ENCODE data around the gene WDFY3. TPM values are rescaled to one million over a fixed set of nuclear protein-coding genes. Genes with fewer than 3 reads are reported as not detected.

The WDFY3 gene
- total RNA-seq, 3 donors from 2014 or later = 119 to 156 (median 125) TPM

- Histone ChIP-seq H3K4me3 (no peak overlapping the region), H3K27ac (no peak overlapping the region), H3K36me3 (no peaks in the 10 kb centered on the region), H3K9me3 (no peaks in the 10 kb centered on the region), H3K4me1 (peaks cover 0 to 11% of the 10 kb centered on the region in 2 donors), H3K27me3 (no peaks in the 10 kb centered on the region)
- TF ChIP-seq POLR2A (IDR thresholded peaks at IDR 0.05) = no peak
- no peak for TF ChIP-seq CTCF (IDR thresholded peaks at IDR 0.05)
- TF ChIP-seq POLR2AphosphoS5 (IDR thresholded peaks at IDR 0.05) = no peak
- DNase-seq (ENCODE audit: low spot score in 2 of 2) = no peak
- intact Hi-C loops (cut with DNase I; ENCODE audit: low total_unique reads) = no loop called here
Observed at GRCh38 chr4:84917869-84918600, 48.5 kb downstream of the WDFY3 start.

- Histone ChIP-seq H3K27me3 (no peaks in the 10 kb centered on the region), H3K4me1 (peaks cover 0 to 11% of the 10 kb centered on the region in 2 donors), H3K9me3 (no peaks in the 10 kb centered on the region), H3K4me3 (no peak overlapping the region), H3K27ac (no peak overlapping the region), H3K36me3 (no peaks in the 10 kb centered on the region)
- no peak for TF ChIP-seq POLR2AphosphoS5 (IDR thresholded peaks at IDR 0.05)
- no peak for TF ChIP-seq POLR2A (IDR thresholded peaks at IDR 0.05)
- TF ChIP-seq CTCF (IDR thresholded peaks at IDR 0.05) = no peak
- no peak for DNase-seq (ENCODE audit: low spot score in 2 of 2)
- intact Hi-C loops (cut with DNase I; ENCODE audit: low total_unique reads) = no loop called here
Observed at GRCh38 chr4:84917086-84917821, 49.2 kb downstream of the WDFY3 start.

- no peaks in the 10 kb centered on the region for H3K36me3 ChIP-seq
- no peaks in the 10 kb centered on the region for H3K9me3 ChIP-seq
- intact Hi-C loops (cut with DNase I; ENCODE audit: low total_unique reads) = no loop called here
- no peak for DNase-seq (ENCODE audit: low spot score in 2 of 2)
- H3K27me3 ChIP-seq = no peaks in the 10 kb centered on the region
- H3K27ac ChIP-seq = no peak overlapping the region
- H3K4me3 ChIP-seq = no peak overlapping the region
- peaks cover 0 to 11% of the 10 kb centered on the region in 2 donors for H3K4me1 ChIP-seq
- TF ChIP-seq POLR2A (IDR thresholded peaks at IDR 0.05) (no peak), CTCF (IDR thresholded peaks at IDR 0.05) (no peak), POLR2AphosphoS5 (IDR thresholded peaks at IDR 0.05) (no peak)
Observed at GRCh38 chr4:84916227-84916626, 50.3 kb downstream of the WDFY3 start.

GRCh38 chr4:84915396-84915780, 51.1 kb downstream of the WDFY3 start:
- TF ChIP-seq CTCF (IDR thresholded peaks at IDR 0.05) (no peak), POLR2AphosphoS5 (IDR thresholded peaks at IDR 0.05) (no peak), POLR2A (IDR thresholded peaks at IDR 0.05) (no peak)
- no peaks in the 10 kb centered on the region for H3K27me3 ChIP-seq
- no peak for DNase-seq (ENCODE audit: low spot score in 2 of 2)
- H3K4me3 ChIP-seq = no peak overlapping the region
- intact Hi-C loops (cut with DNase I; ENCODE audit: low total_unique reads) = no loop called here
- no peaks in the 10 kb centered on the region for H3K36me3 ChIP-seq
- peaks cover 0 to 11% of the 10 kb centered on the region in 2 donors for H3K4me1 ChIP-seq
- H3K27ac ChIP-seq = no peak overlapping the region
- H3K9me3 ChIP-seq = no peaks in the 10 kb centered on the region
